HUES6 (cell line): ENCODE measurements around the gene LBH.

ENCODE experiments used
- H3K27ac ChIP-seq: 2 replicates; pipeline ENCODE4 v1.7.0; 2013; ENCODE audit warnings: low read depth, mild to moderate bottlenecking, low read length, inconsistent platforms
- H3K27me3 ChIP-seq: 2 replicates; pipeline ENCODE4 v1.6.1; 2013; ENCODE audit warnings: low read length; ENCODE audit not compliant: control insufficient read depth, insufficient read depth
- H3K36me3 ChIP-seq: 2 replicates; pipeline ENCODE4 v1.6.1; 2013; ENCODE audit warnings: low read length; ENCODE audit not compliant: control insufficient read depth, insufficient read depth
- H3K4me1 ChIP-seq: 2 replicates; pipeline ENCODE4 v1.6.1; 2013; ENCODE audit warnings: low read length; ENCODE audit not compliant: control insufficient read depth, insufficient read depth
- H3K4me3 ChIP-seq: 2 replicates; pipeline ENCODE4 v1.5.1; 2013; ENCODE audit warnings: low read depth, low read length
- H3K9ac ChIP-seq: one replicate; pipeline ENCODE4 v1.6.1; 2013; ENCODE audit warnings: mild to moderate bottlenecking, low read length
- H3K9me3 ChIP-seq: 2 replicates; pipeline ENCODE4 v1.6.1; 2013; ENCODE audit warnings: low read depth, low read length; ENCODE audit not compliant: control insufficient read depth, insufficient read depth

Gene LBH

DNA sequence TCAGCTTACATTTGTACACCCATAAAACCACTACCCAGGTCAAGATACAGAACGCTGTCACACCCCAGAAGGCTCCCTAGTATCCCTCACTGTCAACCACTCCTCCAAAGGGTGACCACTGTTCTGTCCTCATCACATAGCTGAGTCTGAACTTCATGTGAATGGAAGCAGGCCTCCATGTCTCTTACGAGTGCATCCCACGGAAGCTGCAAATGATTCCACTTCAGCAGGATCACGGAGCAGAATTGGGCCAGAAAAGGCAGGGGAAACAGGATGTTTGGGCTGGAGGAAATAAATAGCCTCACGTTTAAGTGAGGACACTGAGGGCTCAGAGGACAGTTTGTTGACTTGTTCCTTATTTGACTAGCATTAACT is 38.4 kb downstream of the LBH start:
- Histone ChIP-seq H3K27ac (no peak overlapping the region), H3K27me3 (no peaks in the 10 kb centered on the region), H3K9ac (no peak overlapping the region), H3K4me3 (no peak overlapping the region), H3K9me3 (no peaks in the 10 kb centered on the region), H3K36me3 (no peaks in the 10 kb centered on the region), H3K4me1 (peaks cover 12% of the 10 kb centered on the region; the same call in 1 of the 2 replicates)

DNA sequence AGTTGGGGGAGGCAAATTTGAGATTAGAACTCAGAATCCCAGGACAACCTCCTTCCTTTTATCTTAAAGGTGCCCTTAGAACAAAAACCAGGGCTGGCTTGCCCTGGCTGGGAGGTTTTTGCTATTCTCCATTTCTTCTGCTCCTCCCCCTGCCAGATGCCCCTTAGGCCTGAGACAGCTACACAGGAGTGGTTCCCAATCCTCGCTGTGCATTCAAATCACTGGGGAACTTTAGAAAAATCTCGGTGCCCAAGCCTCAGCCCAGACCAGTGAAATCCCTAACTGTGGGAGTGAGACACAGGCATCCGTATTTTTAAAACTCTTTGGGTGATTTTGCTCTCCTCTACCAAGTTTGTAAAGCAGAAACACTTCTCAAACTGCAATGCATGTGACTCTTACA is 38.8 kb downstream of the LBH start:
- no peaks in the 10 kb centered on the region for H3K36me3 ChIP-seq
- no peak overlapping the region for H3K9ac ChIP-seq
- no peak overlapping the region for H3K4me3 ChIP-seq
- H3K27ac ChIP-seq: no peak overlapping the region
- H3K4me1 ChIP-seq: peaks cover 12% of the 10 kb centered on the region; the same call in 1 of the 2 replicates
- no peaks in the 10 kb centered on the region for H3K27me3 ChIP-seq
- H3K9me3 ChIP-seq: no peaks in the 10 kb centered on the region

- H3K4me3 ChIP-seq: no peak overlapping the region
- peaks cover 12% of the 10 kb centered on the region; the same call in 1 of the 2 replicates for H3K4me1 ChIP-seq
- H3K27me3 ChIP-seq: no peaks in the 10 kb centered on the region
- H3K36me3 ChIP-seq: no peaks in the 10 kb centered on the region
- H3K9ac ChIP-seq: no peak overlapping the region
- no peak overlapping the region for H3K27ac ChIP-seq
- H3K9me3 ChIP-seq: no peaks in the 10 kb centered on the region
Observed at GRCh38 chr2:30271301-30271700, 40.0 kb downstream of the LBH start.

- no peaks in the 10 kb centered on the region for H3K27me3 ChIP-seq
- H3K4me3 ChIP-seq: no peak overlapping the region
- no peaks in the 10 kb centered on the region for H3K9me3 ChIP-seq
- H3K27ac ChIP-seq: no peak overlapping the region
- no peak overlapping the region for H3K9ac ChIP-seq
- peaks cover 12% of the 10 kb centered on the region; the same call in 1 of the 2 replicates for H3K4me1 ChIP-seq
- H3K36me3 ChIP-seq: no peaks in the 10 kb centered on the region
Observed at GRCh38 chr2:30272286-30272685, 41.0 kb downstream of the LBH start.

GRCh38 chr2:30272761-30273573 is 41.6 kb downstream of the LBH start:
- H3K27ac ChIP-seq: no peak overlapping the region

DNA sequence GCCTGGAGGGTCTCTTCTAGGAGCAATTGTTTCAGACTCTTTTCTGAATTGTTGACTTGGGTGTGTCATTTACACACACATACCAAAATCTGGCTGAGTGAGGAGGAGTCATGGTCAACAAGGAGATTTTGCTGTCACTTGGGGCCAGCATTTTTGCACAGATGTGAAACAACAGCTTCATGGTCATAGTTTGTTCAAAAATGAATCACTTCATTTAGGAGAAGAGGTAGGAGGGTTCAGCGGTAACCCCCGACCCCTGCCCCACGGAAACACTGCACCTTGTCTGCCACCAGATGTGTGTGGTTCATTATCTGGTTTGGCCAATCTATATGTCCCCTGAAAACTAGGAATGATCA is 42.2 kb downstream of the LBH start:
- H3K27me3 ChIP-seq: no peaks in the 10 kb centered on the region
- H3K27ac ChIP-seq: no peak overlapping the region
- H3K4me3 ChIP-seq: no peak overlapping the region
- H3K36me3 ChIP-seq: no peaks in the 10 kb centered on the region
- H3K4me1 ChIP-seq: peaks cover 6% of the 10 kb centered on the region; the same call in 1 of the 2 replicates
- H3K9me3 ChIP-seq: no peaks in the 10 kb centered on the region
- H3K9ac ChIP-seq: no peak overlapping the region

More at GRCh38 chr2:30272761-30273573, 41.6 kb downstream of the LBH start:
- Histone ChIP-seq H3K9ac (no peak overlapping the region), H3K36me3 (no peaks in the 10 kb centered on the region), H3K9me3 (no peaks in the 10 kb centered on the region), H3K27me3 (no peaks in the 10 kb centered on the region), H3K4me3 (no peak overlapping the region), H3K4me1 (peaks cover 12% of the 10 kb centered on the region; the same call in 1 of the 2 replicates)

GRCh38 chr2:30275256-30275655 is 43.9 kb downstream of the LBH start:
- Histone ChIP-seq H3K9ac (no peak overlapping the region), H3K4me1 (peaks cover 3% of the 10 kb centered on the region; the same call in 1 of the 2 replicates), H3K27me3 (no peaks in the 10 kb centered on the region), H3K27ac (no peak overlapping the region), H3K4me3 (no peak overlapping the region), H3K9me3 (no peaks in the 10 kb centered on the region), H3K36me3 (no peaks in the 10 kb centered on the region)

- Histone ChIP-seq H3K27ac (no peak overlapping the region), H3K4me1 (peaks cover 3% of the 10 kb centered on the region; the same call in 1 of the 2 replicates), H3K9me3 (no peaks in the 10 kb centered on the region)
Observed at GRCh38 chr2:30276455-30276911, 45.1 kb downstream of the LBH start.

DNA sequence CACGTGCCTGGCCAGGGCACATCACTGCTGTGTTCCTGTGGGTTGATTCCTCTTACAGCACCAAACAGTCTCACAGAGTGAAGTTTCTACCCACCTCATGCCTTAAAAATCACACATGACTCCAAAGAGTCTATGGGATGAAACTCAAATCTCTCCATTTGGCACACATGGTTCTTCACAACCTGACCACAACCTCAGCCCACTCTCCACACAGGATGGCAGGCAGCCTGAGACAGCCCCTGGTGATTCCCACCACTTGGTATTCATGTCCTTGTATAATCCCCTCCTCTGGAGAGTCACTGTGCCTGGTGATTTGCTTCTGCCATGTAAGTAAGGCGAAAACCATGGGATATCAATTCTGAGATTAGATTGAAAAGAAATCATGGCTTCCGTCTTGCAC is 46.2 kb downstream of the LBH start:
- H3K9me3 ChIP-seq: no peaks in the 10 kb centered on the region
- H3K4me3 ChIP-seq: no peak overlapping the region
- H3K36me3 ChIP-seq: no peaks in the 10 kb centered on the region

More at GRCh38 chr2:30276455-30276911, 45.1 kb downstream of the LBH start:
- Histone ChIP-seq H3K36me3 (no peaks in the 10 kb centered on the region), H3K4me3 (no peak overlapping the region), H3K27me3 (no peaks in the 10 kb centered on the region), H3K9ac (no peak overlapping the region)

GRCh38 chr2:30278419-30278818 is 47.1 kb downstream of the LBH start:
- Histone ChIP-seq H3K9me3 (no peaks in the 10 kb centered on the region), H3K4me1 (peaks cover 2% of the 10 kb centered on the region; the same call in 1 of the 2 replicates), H3K36me3 (no peaks in the 10 kb centered on the region), H3K4me3 (no peak overlapping the region), H3K9ac (no peak overlapping the region), H3K27ac (no peak overlapping the region), H3K27me3 (no peaks in the 10 kb centered on the region)

More for the DNA sequence above, 46.2 kb downstream of the LBH start:
- Histone ChIP-seq H3K27me3 (no peaks in the 10 kb centered on the region), H3K9ac (no peak overlapping the region), H3K4me1 (peaks cover 3% of the 10 kb centered on the region; the same call in 1 of the 2 replicates), H3K27ac (no peak overlapping the region)

- no peaks in the 10 kb centered on the region for H3K27me3 ChIP-seq
- no peaks in the 10 kb centered on the region; the same call in 1 of the 2 replicates for H3K9me3 ChIP-seq
- H3K9ac ChIP-seq: no peak overlapping the region
- no peaks in the 10 kb centered on the region for H3K36me3 ChIP-seq
- no peaks in the 10 kb centered on the region for H3K4me1 ChIP-seq
- no peak overlapping the region for H3K27ac ChIP-seq
- no peak overlapping the region for H3K4me3 ChIP-seq
Observed at GRCh38 chr2:30280596-30281434, 49.5 kb downstream of the LBH start.
